ENCODE measurements around the gene ATP5IF1.
A peak's percentile ranks its signal among the peaks of the same experiment; 100 is the strongest.

The ATP5IF1 gene

DNA sequence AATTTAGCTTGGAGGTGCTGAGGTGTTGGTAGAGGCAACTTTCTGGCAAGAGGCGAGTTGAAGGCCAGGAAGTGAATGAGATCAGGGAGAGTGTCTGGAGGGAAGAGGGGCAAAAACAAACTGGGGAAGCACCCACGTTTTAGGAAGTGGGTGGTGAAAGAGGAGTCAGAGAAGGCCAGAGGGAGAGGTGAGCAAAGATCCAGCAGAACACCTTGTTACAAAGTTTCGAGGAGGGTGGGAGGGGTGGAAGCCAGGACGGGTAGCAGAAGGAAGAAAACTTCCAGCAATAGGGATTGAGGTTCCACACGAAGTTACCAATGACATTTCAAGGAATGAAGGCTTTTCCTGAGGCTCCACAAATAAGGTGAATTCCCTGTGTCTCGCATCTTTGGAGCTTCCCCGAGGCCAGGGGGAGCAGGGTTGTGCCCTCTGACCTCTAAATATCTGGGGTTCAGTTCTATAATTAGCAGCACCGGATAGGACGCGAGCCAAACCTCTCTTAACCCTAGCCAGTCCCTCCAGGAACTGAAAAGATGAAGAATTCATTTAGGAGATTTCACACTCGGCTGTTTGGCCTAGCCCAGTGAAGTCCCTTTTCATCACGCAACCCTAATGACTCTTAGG lies 22.8 kb downstream of the ATP5IF1 start:
- Histone ChIP-seq H3K36me3 (ENCODE audit: insufficient read depth, low read depth, low read length) (no peaks in the 10 kb centered on the region), H3K4me1 (ENCODE audit: insufficient read depth, low read length) (peaks cover 9% of the 10 kb centered on the region; the same call in 1 of the 2 replicates), H3K9ac (ENCODE audit: low read depth, low read length) (no peak overlapping the region), H3K27ac (ENCODE audit: low read length) (no peak overlapping the region), H3K27me3 (ENCODE audit: insufficient read depth, low read length) (no peaks in the 10 kb centered on the region), H3K9me3 (ENCODE audit: insufficient read depth, low read depth, low read length) (no peaks in the 10 kb centered on the region), H3K4me3 (ENCODE audit: low read length) (peak overlapping the region; percentile 78; the same call in 1 of the 2 replicates)

DNA sequence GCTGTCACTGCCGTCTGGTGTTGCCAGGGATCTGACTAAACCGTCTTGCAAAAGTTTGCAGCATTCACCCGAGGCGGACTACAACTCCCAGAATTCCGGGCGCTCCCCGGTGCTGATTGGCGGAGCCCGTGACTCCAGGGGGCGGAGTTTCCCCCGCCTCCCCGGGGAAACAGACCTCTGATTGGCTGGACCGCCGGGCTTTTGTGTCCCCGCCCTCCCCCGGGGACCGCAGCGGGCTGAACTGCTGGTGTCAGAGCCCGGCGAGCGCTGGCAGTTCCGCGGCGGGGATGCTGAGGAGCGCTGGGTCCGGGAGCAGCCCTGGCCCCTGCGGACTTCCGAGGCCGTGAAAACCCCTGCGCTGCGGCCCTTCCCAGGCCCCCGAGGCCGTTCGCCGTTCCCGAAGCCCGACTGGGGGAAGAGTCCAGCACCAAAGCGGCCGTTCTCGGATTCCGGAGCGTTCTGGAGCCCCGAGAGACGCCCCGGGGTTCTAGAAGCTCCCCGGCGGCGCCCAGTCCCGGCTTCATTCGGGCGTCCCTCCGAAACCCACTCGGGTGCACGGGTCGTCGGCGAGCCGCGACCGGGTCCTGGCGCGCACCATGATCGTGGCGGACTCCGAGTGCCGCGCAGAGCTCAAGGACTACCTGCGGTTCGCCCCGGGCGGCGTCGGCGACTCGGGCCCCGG lies 23.5 kb downstream of the ATP5IF1 start, which contains the start of gene SESN2:
SESN2 (plus strand) TSS at position 267 of the 682 bp plus-strand sequence; CDS start at position 597, 330 bp downstream.
- no peaks in the 10 kb centered on the region for H3K9me3 ChIP-seq (ENCODE audit: insufficient read depth, low read depth, low read length)
- H3K27me3 ChIP-seq (ENCODE audit: insufficient read depth, low read length): no peaks in the 10 kb centered on the region
- peak within 1 kb of the TSS; percentile 57 for H3K27ac ChIP-seq (ENCODE audit: low read length)
- peaks cover 9% of the 10 kb centered on the region; the same call in 1 of the 2 replicates for H3K4me1 ChIP-seq (ENCODE audit: insufficient read depth, low read length)
- no peaks in the 10 kb centered on the region for H3K36me3 ChIP-seq (ENCODE audit: insufficient read depth, low read depth, low read length)
- peak within 1 kb of the TSS; percentile 92 for H3K9ac ChIP-seq (ENCODE audit: low read depth, low read length)
- H3K4me3 ChIP-seq (ENCODE audit: low read length): peak within 1 kb of the TSS; percentile 78

DNA sequence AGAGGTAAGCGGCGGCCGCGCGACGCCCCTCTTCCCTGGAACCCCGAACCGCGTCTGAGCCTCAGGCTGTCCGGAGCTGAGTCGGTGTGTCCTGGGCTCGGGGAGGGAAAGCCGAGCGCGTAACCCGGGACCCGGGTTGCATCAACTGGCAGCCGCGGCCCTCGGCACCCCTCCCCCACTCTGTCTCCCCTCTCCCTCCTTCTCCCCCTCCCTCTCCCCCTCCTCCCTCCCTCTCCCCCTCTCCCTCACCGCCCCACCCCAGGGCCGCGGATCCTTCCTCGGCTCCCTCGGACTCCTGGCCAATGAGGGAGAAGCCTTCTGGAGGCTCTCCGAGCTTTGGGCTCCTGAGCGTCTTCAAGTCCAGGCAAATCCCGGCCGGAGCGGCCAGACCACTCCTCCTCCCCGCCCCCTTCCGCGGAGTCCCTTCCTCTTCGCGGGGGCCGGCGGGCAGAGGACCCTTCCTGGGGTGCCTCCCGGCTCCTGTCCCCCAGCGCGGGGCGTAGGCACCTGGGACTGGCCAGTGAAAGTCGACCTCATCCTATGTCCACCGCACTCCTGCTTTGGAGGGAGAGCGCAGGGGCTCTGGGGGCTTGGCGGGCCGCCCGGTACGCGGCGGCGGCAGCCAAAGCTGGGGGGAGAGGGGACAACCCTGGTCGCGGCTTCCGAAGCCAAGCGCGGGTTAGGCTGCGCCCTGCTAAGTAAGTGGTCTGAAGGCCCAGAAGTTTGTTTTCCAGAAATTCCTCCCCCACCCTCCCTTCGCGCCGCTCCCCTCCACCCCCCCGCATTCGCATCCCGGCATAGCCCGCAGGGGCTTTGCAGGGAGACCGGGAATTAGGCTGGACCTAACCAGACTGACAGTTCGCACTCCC lies 24.2 kb downstream of the ATP5IF1 start:
- Histone ChIP-seq H3K4me1 (ENCODE audit: insufficient read depth, low read length) (peaks cover 14% of the 10 kb centered on the region), H3K27ac (ENCODE audit: low read length) (peak overlapping the region; percentile 57), H3K9me3 (ENCODE audit: insufficient read depth, low read depth, low read length) (no peaks in the 10 kb centered on the region), H3K27me3 (ENCODE audit: insufficient read depth, low read length) (no peaks in the 10 kb centered on the region), H3K9ac (ENCODE audit: low read depth, low read length) (peak overlapping the region; percentile 92; the same call in 1 of the 2 replicates), H3K4me3 (ENCODE audit: low read length) (peak overlapping the region; percentile 78), H3K36me3 (ENCODE audit: insufficient read depth, low read depth, low read length) (no peaks in the 10 kb centered on the region)

GRCh38 chr1:28260803-28261174 lies 24.9 kb downstream of the ATP5IF1 start:
- Histone ChIP-seq H3K27me3 (ENCODE audit: insufficient read depth, low read length) (no peaks in the 10 kb centered on the region), H3K4me1 (ENCODE audit: insufficient read depth, low read length) (peaks cover 17% of the 10 kb centered on the region), H3K4me3 (ENCODE audit: low read length) (peak overlapping the region; percentile 78), H3K9ac (ENCODE audit: low read depth, low read length) (peak overlapping the region; percentile 92; the same call in 1 of the 2 replicates), H3K9me3 (ENCODE audit: insufficient read depth, low read depth, low read length) (no peaks in the 10 kb centered on the region), H3K36me3 (ENCODE audit: insufficient read depth, low read depth, low read length) (no peaks in the 10 kb centered on the region), H3K27ac (ENCODE audit: low read length) (no peak overlapping the region)

- H3K9ac ChIP-seq (ENCODE audit: low read depth, low read length): no peak overlapping the region
- no peaks in the 10 kb centered on the region for H3K9me3 ChIP-seq (ENCODE audit: insufficient read depth, low read depth, low read length)
- no peaks in the 10 kb centered on the region for H3K27me3 ChIP-seq (ENCODE audit: insufficient read depth, low read length)
- H3K4me1 ChIP-seq (ENCODE audit: insufficient read depth, low read length): peaks cover 20% of the 10 kb centered on the region
- no peaks in the 10 kb centered on the region for H3K36me3 ChIP-seq (ENCODE audit: insufficient read depth, low read depth, low read length)
- no peak overlapping the region for H3K27ac ChIP-seq (ENCODE audit: low read length)
- no peak overlapping the region for H3K4me3 ChIP-seq (ENCODE audit: low read length)
Measured at GRCh38 chr1:28264897-28265296, 29.0 kb downstream of the ATP5IF1 start.

GRCh38 chr1:28265577-28265976 lies 29.7 kb downstream of the ATP5IF1 start:
- Histone ChIP-seq H3K9me3 (ENCODE audit: insufficient read depth, low read depth, low read length) (no peaks in the 10 kb centered on the region), H3K36me3 (ENCODE audit: insufficient read depth, low read depth, low read length) (no peaks in the 10 kb centered on the region), H3K27ac (ENCODE audit: low read length) (no peak overlapping the region), H3K4me1 (ENCODE audit: insufficient read depth, low read length) (peaks cover 20% of the 10 kb centered on the region), H3K27me3 (ENCODE audit: insufficient read depth, low read length) (no peaks in the 10 kb centered on the region), H3K4me3 (ENCODE audit: low read length) (peak overlapping the region; percentile 39; the same call in 1 of the 2 replicates), H3K9ac (ENCODE audit: low read depth, low read length) (no peak overlapping the region)

- H3K27me3 ChIP-seq (ENCODE audit: insufficient read depth, low read length): no peaks in the 10 kb centered on the region
- no peak overlapping the region for H3K4me3 ChIP-seq (ENCODE audit: low read length)
- H3K9ac ChIP-seq (ENCODE audit: low read depth, low read length): peak overlapping the region; percentile 5; the same call in 1 of the 2 replicates
- H3K27ac ChIP-seq (ENCODE audit: low read length): no peak overlapping the region
- peaks cover 12% of the 10 kb centered on the region for H3K36me3 ChIP-seq (ENCODE audit: insufficient read depth, low read depth, low read length)
- H3K4me1 ChIP-seq (ENCODE audit: insufficient read depth, low read length): peaks cover 20% of the 10 kb centered on the region
- no peaks in the 10 kb centered on the region for H3K9me3 ChIP-seq (ENCODE audit: insufficient read depth, low read depth, low read length)
Measured at GRCh38 chr1:28266920-28267322, 31.0 kb downstream of the ATP5IF1 start.

DNA sequence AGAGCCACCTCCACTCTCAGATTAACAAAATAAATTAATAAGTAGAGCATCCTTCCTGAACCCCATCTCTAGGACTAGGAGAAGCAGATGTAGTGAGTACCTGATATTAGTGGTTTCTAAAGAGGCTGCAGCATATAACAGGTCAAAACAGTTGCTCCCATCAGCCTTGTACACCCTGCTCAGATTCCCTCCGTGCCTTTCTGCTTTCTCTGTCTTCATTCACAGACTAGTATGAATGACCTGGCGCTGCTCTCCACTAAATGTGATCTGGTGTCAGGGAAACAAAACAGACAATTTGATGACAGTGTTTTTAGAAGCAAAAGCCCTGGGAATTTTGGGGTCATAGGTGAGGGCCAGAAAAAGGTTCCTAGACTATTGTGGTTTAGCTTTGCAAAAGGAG lies 31.7 kb downstream of the ATP5IF1 start:
- H3K9ac ChIP-seq (ENCODE audit: low read depth, low read length): no peak overlapping the region
- H3K4me3 ChIP-seq (ENCODE audit: low read length): no peak overlapping the region
- peaks cover 20% of the 10 kb centered on the region for H3K4me1 ChIP-seq (ENCODE audit: insufficient read depth, low read length)
- no peak overlapping the region for H3K27ac ChIP-seq (ENCODE audit: low read length)
- H3K9me3 ChIP-seq (ENCODE audit: insufficient read depth, low read depth, low read length): no peaks in the 10 kb centered on the region
- no peaks in the 10 kb centered on the region for H3K27me3 ChIP-seq (ENCODE audit: insufficient read depth, low read length)
- peaks cover 19% of the 10 kb centered on the region for H3K36me3 ChIP-seq (ENCODE audit: insufficient read depth, low read depth, low read length)

- H3K4me3 ChIP-seq (ENCODE audit: low read length): no peak overlapping the region
- no peaks in the 10 kb centered on the region for H3K27me3 ChIP-seq (ENCODE audit: insufficient read depth, low read length)
- H3K36me3 ChIP-seq (ENCODE audit: insufficient read depth, low read depth, low read length): peaks cover 38% of the 10 kb centered on the region
- peaks cover 14% of the 10 kb centered on the region for H3K4me1 ChIP-seq (ENCODE audit: insufficient read depth, low read length)
- no peaks in the 10 kb centered on the region for H3K9me3 ChIP-seq (ENCODE audit: insufficient read depth, low read depth, low read length)
- H3K27ac ChIP-seq (ENCODE audit: low read length): no peak overlapping the region
- H3K9ac ChIP-seq (ENCODE audit: low read depth, low read length): no peak overlapping the region
Measured at GRCh38 chr1:28269529-28269928, 33.6 kb downstream of the ATP5IF1 start.

DNA sequence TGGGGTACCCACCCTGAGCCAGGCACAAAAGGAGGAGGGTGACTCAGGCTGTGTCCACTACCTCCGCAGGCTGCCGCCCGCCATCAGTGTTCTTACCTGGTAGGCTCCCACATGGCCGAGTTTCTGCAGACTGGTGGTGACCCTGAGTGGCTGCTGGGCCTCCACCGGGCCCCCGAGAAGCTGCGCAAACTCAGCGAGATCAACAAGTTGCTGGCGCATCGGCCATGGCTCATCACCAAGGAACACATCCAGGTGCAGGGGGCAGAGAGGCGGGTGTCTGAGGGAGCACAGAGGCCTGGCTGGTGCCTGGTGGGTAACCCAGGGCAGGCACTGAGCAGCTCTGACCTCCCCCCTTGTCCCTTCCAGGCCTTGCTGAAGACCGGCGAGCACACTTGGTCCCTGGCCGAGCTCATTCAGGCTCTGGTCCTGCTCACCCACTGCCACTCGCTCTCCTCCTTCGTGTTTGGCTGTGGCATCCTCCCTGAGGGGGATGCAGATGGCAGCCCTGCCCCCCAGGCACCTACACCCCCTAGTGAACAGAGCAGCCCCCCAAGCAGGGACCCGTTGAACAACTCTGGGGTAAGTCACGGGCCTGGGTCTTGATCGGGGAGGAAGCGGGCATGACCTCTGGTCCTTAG lies 36.4 kb downstream of the ATP5IF1 start:
- Histone ChIP-seq H3K36me3 (ENCODE audit: insufficient read depth, low read depth, low read length) (peaks cover 55% of the 10 kb centered on the region), H3K4me1 (ENCODE audit: insufficient read depth, low read length) (no peaks in the 10 kb centered on the region; the same call in 1 of the 2 replicates), H3K9me3 (ENCODE audit: insufficient read depth, low read depth, low read length) (no peaks in the 10 kb centered on the region), H3K27ac (ENCODE audit: low read length) (no peak overlapping the region), H3K9ac (ENCODE audit: low read depth, low read length) (no peak overlapping the region), H3K27me3 (ENCODE audit: insufficient read depth, low read length) (no peaks in the 10 kb centered on the region), H3K4me3 (ENCODE audit: low read length) (no peak overlapping the region)

DNA sequence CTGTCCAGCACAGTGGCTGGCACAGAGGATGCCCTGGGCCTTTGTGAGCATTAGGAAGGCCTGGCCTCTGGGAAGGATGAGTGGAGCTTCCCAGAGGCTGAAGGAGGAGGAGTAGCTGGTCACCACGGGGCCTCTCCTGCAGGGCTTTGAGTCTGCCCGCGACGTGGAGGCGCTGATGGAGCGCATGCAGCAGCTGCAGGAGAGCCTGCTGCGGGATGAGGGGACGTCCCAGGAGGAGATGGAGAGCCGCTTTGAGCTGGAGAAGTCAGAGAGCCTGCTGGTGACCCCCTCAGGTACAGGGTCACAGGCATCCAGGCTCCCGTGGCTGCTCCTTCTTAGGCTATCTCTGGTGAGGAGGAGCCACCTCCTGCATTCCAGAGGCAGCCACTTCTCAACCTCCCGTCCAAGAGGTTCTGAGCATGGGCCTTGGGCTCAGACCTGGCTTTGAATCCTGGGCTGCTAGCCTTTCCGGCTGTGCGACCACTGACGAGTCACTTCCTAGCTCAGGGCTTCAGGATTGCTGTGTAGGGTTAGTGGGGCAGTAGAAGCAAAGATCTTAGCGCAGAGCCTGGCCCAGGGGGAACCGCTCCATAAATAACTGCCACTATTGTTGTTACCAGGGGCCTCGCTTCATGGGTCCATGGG lies 37.4 kb downstream of the ATP5IF1 start:
- no peaks in the 10 kb centered on the region for H3K27me3 ChIP-seq (ENCODE audit: insufficient read depth, low read length)
- no peaks in the 10 kb centered on the region for H3K4me1 ChIP-seq (ENCODE audit: insufficient read depth, low read length)
- no peak overlapping the region for H3K4me3 ChIP-seq (ENCODE audit: low read length)
- no peak overlapping the region for H3K9ac ChIP-seq (ENCODE audit: low read depth, low read length)
- H3K27ac ChIP-seq (ENCODE audit: low read length): no peak overlapping the region
- H3K36me3 ChIP-seq (ENCODE audit: insufficient read depth, low read depth, low read length): peaks cover 65% of the 10 kb centered on the region
- no peaks in the 10 kb centered on the region for H3K9me3 ChIP-seq (ENCODE audit: insufficient read depth, low read depth, low read length)
